Omental fat pad (tissue), 4 donors: ENCODE measurements around the gene ACSM6. TPM values are rescaled to one million over a fixed set of nuclear protein-coding genes. Genes with fewer than 3 reads are reported as not detected.

Experiments
- ATAC-seq: fragments of 150-250 bp; one replicate; pipeline ENCODE4 v1.9.1; 2016; ENCODE audit warnings: mild to moderate bottlenecking, moderate library complexity; ENCODE audit not compliant: low FRiP score
- DNase-seq: peaks from one replicate; pipeline ENCODE4 v3.0.0-alpha.2; 2019; ENCODE audit warnings: low spot score
- CTCF ChIP-seq, 3 donors: fragments of 450-650 bp; IDR thresholded peaks; one replicate each; pipeline ENCODE4 v1.5.1; 2016 to 2017; ENCODE audit warnings: antibody characterized with exemption in 3 of 3, mild to moderate bottlenecking in 3 of 3, moderate library complexity in 2 of 3
- total RNA-seq, 4 donors: library from RNA; depleted of rRNA; stranded (reverse); fragments of >200 nt; gene quantifications; one replicate each; pipeline ENCODE4 v1.1.0, GENCODE V29; 2016

Gene ACSM6
- not detected for total RNA-seq

GRCh38 chr10:95193944-95194343 lies at the start of gene ACSM6:
ACSM6 (plus strand) TSS chr10:95194238; CDS start chr10:95194486, 248 bp downstream.
- TF ChIP-seq CTCF (IDR thresholded peaks at IDR 0.05), result no peak
- DNase-seq, result no peak
- no peak for ATAC-seq

GRCh38 chr10:95168694-95169093 lies 25.3 kb upstream of the ACSM6 start:
- no peak for TF ChIP-seq CTCF (IDR thresholded peaks at IDR 0.05)
- no peak for DNase-seq

GRCh38 chr10:95169522-95169921 lies 24.5 kb upstream of the ACSM6 start:
- TF ChIP-seq CTCF (IDR thresholded peaks at IDR 0.05), result no peak
- DNase-seq, result no peak

More at GRCh38 chr10:95168694-95169093, 25.3 kb upstream of the ACSM6 start:
- ATAC-seq, result no peak

GRCh38 chr10:95170790-95171189 lies 23.2 kb upstream of the ACSM6 start:
- ATAC-seq (no peak), DNase-seq (no peak)
- TF ChIP-seq CTCF (IDR thresholded peaks at IDR 0.05), result no peak

More at GRCh38 chr10:95169522-95169921, 24.5 kb upstream of the ACSM6 start:
- no peak for ATAC-seq

GRCh38 chr10:95171336-95171735 lies 22.7 kb upstream of the ACSM6 start:
- DNase-seq (no peak), ATAC-seq (no peak)
- TF ChIP-seq CTCF (IDR thresholded peaks at IDR 0.05), result no peak

GRCh38 chr10:95172851-95173250 lies 21.2 kb upstream of the ACSM6 start:
- DNase-seq (no peak), ATAC-seq (no peak)
- TF ChIP-seq CTCF (IDR thresholded peaks at IDR 0.05), result no peak

GRCh38 chr10:95176101-95176500 lies 17.9 kb upstream of the ACSM6 start:
- DNase-seq (no peak), ATAC-seq (no peak)
- TF ChIP-seq CTCF (IDR thresholded peaks at IDR 0.05), result no peak
